Measurements from ENCODE around the gene UCKL1. TPM values are rescaled to one million over a fixed set of nuclear protein-coding genes. Genes with fewer than 3 reads are reported as not detected.
A peak's percentile ranks its signal among the peaks of the same experiment; 100 is the strongest.
"Not testable (repeated sequence)": the region's sequence is repeated elsewhere in the genome, so short reads cannot be mapped to it uniquely, and the experiment has no call there.

Gene UCKL1
- total RNA-seq, 1 donor from 2014 or later, result 48.7 TPM

DNA sequence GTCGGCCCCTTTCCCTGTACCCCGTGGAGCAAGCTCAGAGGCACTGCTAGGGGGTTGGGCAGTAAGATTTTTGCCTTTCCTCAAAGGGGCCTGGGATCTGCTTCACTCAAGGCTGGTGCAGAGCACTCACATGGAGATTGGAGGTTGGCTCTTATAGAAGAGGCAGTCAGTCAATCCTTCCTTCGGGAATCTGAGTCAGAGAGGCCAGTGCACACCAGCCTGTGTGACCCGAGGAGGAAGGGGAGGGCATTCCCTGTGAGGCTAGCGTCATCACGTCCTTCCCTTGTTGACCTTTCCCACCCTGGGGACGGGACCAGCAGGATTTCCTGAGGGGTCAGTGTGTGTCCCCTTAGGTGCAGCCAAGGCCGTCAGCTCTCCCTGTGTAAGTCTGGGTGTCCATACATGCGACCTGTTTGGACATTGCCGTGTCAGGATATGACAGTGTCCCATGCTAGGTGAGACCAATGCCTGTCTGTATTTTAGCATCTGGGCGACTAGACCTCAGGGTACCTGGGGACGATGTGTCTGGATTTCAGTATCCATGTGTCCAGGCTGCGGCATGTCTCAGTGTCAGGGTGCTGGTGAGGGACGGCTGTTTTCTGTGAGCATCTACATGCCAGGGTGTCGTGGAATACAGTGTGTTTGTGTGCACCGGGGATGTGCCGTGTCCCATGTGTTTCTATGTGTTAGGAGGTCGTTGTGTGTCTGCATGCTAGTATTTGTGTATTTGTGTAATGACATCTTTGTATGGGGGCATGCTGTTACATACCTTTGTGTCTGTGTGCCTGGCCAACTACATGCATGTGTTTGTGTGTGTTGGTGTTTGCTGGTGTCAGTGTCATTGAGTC lies 16.3 kb upstream of the UCKL1 start:
- DNase-seq, result no peak

DNA sequence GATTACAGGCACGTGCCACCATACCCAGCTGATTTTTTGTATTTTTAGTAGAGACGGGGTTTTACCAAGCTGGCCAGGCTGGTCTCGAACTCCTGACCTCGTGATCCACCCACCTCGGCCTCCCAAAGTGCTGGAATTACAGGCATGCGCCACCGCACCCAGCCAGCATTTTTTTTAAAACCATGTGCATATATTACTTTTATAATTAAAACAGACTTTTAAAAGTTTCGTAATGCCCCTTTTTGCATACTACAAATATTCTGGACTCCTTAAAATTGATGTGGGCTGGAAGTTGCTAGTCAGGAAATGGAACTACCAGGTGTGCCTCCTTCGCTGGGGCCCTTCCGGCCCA lies 15.7 kb upstream of the UCKL1 start:
- not testable (repeated sequence) for DNase-seq

DNA sequence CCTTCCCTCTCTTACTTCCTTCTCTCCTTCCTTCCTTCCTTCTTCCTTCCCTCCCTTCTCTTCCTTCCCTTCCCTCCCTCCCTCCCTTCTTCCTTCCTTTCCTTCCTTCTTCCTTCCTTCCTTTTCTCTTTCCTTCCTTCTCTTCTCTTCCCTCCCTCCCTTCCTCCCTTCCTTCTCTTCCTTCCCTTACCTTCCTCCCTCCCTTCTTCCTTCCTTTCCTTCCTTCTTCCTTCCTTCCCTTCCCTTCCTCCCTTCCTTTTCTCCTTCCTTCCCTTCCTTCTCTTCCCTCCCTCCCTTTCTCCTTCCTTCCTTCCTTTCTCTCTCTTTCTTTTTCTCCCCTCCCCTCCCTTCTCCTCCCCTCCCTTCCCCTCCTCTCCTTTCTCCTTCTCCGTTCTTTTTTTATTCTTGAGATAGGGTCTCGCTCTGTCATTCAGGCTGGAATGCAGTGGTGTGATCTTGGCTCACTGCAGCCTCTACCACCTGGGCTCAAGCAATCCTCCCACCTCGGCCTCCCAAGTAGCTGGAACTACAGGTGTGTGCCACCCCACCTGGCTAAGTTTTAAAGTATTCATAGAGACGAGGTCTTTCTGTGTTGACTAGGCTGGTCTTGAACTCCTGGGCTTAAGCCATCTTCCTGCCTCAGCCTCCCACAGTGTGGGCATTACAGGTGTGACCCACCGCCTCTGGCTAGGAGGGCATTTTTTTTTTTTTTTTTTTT lies 14.7 kb upstream of the UCKL1 start:
- DNase-seq, result no peak

DNA sequence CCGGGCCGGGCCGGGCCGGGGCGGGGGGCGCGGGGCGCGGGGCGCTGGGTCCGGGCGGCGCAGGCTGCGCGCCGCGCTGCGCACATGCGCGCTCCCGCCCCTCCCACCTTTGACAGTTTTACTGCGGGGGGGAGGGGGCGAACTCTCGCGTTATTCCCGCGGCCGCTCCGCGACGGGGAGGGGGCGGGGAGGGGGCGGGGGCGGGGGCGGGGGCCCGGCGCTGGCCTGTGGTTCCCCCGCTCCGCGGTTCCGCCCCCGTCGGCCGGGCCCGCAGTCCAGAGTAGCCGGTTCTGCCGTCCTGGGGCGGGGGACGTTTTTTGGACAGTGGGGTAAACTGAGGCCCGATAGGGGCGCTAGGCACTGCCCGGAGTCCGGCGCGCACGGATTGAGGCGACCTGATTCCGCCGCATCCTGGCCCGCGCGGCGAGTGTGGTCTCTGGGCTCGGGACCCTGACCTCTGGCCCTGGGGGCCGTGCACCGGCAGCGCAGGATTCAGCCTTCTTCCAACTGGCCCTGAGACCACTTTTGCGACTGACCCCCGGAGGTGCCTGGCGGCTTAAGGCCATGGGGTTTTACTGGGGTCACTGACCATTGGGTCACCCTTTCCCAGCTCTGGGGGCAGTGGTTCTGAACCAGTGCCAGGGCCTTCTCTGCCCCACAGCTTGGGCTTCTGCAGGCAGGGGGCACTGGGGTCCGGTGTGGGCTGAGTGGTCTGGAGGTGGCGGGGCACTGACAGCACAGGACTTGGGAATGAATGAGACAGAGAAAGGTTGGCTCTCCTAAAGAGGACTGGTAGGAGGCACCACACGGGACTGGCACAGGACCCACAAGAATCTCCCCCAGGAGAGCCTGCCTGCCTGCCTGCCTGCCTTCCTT lies 13.9 kb upstream of the UCKL1 start, which contains the start of gene ZNF512B:
Gene ZNF512B (minus strand): TSS at position 93 of the 876 bp plus-strand sequence. CDS start 1,980 bp downstream, outside the sequence.
- DNase-seq, result peak; percentile 86

DNA sequence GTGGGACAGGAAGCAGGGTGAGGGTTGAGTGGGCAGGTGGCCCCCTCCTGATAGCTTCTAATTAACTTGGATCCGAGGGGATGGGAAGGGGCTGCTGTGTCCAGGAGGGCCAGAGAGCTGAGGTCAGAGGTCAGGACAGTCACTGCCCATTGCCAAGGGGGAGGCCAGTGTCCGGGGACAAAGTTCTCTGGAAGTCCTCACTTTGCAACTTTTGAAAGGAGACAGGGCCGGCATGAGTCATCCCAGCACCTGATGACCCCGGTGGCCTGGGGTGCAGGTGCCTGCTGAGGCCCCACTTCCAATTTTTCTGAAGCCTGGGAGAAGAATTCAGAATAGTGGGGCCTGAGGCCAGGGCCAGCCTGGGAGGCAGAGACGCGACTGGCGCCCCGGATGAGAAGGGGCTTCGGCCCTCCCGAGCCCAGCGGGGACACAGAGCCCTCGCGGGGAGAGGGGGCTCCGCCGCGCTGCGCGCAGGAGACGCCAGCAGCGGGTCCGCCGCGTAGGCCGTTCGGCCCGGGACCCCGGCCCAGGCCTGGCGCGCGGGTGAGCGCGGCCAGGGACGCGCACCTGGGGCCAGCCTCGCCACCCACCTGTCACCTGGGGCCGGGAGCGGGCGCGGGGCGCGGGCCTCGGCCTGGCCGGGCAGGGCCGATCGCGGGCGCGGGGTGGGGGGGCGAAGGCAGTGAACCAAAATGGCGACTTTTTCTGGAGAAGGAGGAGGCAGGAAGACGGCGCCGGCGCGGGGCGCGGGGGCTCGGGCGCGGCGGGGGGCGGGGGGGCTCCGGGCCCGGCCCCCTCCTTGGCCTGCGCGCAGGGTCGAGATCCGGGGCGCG lies 12.9 kb upstream of the UCKL1 start:
- DNase-seq, result peak; percentile 40

DNA sequence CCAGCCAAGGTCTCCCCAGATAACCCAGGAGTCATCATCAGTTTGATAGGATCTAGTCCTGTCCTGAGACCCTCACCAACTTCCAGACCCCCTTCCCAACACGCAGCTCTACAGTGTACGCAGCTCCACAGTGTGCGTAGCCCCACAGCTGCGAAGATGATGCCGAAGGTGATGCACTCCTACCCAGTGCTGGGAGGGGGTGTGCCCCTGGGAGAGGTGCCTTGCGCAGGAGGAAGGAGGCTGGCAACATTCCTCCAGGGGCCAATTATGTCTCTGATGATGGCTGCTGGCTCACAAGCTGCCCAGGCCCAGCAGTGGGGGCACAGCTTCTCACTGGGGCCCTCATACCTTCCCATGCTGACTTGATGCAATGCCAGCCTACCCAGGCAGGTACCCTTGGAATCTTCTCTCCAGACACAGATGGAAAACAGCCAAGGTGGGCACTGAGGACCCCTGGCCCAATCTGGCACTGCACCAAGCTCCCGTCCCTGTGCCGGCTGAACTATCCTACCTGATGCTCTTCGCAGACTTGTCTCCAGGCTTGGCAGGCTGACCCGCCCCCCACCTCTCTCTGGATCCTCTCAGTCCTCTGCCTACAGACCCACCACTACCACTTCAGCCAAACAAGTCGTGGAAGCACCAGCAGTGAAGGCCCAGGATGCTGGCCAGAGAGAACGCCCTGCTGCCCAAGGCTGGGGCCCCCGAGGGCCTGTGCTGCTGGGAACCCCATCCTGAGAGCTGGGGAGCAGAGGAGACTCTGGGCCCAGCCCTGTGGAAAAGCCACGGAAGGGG lies 12.1 kb upstream of the UCKL1 start:
- DNase-seq, result no peak

DNA sequence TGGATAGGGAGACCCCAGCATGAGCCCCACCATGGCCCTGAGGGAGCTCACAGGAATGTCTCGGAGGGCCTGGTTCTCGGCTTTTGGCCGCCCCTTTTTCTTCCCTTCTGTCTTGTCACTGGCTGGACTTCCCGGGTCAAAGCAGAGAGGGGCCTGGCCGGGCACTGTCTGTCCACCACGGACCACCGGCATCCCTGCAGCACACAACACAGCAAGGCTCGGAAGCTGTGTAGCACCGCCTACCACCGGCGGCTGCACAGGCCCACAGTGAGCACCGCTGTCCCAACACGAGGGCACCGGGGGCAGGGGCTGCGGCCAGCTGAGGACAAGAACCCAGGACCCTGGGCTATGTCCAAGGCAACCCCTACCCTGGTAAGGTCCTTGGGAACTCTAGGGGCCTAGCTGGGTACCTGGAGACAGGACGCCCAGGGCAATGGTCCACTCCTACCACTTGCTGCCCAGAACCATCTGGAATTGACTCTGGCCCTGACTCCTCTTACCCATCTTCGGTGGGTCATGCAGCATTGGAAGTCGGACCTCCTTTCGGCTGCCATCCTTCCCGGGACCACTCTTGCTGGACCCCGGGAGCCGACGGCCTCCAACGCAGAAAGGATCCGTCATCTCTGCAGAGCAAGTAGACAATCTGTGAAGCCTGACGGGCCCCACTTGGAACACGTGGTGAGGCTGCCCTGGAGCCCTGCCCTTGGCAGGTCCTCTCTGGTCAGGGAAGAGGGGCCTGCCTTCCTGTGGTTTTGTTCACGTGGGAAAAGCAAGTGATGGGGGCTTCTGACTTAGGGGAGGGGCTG lies 11.3 kb upstream of the UCKL1 start:
- DNase-seq, result no peak

DNA sequence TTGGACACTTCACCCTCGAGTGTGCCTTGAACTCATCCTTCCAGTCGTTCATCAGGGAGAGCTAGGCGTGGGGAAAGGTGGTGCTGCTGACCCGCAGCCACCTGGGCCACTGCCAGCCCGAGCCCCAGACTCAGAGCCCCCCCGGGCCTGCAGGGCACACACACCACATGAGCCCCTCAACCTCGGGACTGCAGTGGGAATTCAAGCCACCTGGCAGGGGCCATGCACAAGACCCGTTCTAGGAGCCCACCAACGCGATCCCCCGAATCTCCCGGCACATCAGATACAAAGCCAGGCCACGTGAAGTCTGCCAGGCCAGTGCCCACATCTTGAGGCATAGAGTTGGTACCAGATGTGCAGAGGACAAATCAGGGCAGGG lies 10.7 kb upstream of the UCKL1 start:
- no peak for DNase-seq

DNA sequence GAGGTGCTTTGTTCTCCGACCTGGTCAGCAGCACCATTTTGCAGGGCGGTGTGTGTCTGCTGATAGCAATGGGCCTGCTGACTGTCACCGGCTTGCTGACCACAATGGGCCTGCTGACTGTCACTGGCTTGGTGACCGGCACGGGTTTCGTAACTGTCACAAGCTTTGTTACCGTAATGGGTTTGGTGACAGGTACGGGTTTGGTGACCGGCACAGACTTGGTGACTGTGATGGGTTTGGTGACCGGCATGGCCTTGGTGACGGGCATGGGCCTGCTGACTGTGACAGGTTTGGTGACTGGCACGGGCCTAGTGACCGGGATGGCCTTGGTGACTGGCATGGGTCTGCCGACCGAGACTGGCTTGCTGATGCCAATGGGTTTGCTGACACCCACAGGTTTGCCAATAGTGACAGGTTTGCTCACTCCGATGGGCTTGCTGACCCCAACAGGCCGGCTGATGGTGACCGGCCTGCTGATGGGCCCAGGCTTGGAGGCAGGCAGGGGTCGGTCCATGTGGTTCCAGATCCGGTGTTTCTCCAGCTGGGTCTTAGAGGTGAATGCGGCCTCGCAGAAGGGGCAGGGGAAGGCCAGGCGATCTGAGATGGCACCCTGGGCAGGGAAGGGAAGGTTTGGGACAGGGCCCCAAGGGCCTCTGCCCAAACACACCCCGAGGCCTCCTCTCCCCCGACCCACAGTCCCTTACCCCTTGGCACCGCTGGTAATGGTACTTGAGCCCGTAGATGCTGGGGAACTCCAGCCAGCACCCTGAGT lies 10.1 kb upstream of the UCKL1 start:
- DNase-seq, result no peak

DNA sequence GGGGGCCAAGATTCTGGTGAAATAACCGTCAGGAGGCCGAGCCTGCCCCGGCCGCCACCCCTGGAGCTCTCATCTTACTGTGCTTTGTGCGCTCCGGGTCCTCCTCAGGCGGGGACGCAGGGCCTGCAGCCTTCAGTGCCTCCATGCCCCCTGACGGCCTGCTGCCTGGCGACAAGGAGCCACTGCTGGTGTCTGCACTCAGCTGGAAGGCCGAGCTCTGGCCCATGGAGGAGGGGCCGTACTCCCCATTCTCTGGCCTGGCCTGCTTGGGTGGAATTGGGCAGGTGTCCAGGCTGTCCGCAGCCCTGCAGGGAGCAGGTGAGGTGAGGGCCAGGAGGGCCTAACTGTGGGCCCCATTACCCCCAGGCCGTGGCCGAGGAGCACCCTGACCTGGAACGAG lies 8.2 kb upstream of the UCKL1 start:
- no peak for DNase-seq

DNA sequence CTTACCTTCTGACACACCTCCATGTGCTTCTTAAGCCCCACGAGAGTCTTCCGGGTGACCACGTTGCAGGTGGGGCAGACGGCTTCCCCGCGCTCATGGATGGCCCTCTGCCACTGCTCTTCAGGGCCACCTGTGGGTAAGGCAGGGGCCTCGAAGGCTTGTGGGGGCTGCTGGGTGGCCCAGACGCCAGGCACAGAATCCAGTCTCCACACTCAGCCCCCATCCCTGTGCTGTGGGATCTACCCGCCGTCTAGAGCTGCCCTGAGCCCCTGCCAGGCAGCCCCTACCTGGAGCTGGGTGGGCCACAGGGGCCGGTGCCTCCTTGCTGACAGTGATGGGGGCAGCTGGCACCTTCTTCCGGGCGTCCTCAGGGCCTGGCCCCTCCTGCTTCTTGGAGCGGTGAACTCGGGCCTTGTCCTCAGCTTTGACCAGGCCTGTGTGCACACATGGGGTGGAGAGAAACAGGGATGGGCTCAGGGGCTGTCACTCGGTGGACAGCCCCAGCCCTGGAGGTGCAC lies 7.6 kb upstream of the UCKL1 start:
- no peak for DNase-seq

DNA sequence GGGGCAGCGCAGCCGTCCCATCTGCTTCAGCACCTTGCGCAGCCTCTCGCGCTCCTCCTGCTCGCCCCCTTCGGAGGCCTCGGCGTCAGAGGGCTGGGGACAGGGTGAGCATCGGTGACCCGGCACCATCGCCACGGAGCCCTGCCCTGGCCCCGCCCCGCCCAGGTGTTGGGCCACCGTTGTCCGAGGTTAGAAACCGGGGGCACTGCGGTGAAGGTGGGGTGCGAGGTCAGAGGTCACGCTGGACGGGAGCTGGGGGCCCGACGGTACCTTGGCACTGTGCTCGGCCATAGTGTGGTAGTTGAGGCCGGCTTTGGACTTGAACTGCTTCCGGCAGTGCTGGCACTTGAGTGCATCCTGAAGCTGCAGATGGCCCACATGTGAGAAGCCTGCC lies 7.1 kb upstream of the UCKL1 start:
- no peak for DNase-seq

DNA sequence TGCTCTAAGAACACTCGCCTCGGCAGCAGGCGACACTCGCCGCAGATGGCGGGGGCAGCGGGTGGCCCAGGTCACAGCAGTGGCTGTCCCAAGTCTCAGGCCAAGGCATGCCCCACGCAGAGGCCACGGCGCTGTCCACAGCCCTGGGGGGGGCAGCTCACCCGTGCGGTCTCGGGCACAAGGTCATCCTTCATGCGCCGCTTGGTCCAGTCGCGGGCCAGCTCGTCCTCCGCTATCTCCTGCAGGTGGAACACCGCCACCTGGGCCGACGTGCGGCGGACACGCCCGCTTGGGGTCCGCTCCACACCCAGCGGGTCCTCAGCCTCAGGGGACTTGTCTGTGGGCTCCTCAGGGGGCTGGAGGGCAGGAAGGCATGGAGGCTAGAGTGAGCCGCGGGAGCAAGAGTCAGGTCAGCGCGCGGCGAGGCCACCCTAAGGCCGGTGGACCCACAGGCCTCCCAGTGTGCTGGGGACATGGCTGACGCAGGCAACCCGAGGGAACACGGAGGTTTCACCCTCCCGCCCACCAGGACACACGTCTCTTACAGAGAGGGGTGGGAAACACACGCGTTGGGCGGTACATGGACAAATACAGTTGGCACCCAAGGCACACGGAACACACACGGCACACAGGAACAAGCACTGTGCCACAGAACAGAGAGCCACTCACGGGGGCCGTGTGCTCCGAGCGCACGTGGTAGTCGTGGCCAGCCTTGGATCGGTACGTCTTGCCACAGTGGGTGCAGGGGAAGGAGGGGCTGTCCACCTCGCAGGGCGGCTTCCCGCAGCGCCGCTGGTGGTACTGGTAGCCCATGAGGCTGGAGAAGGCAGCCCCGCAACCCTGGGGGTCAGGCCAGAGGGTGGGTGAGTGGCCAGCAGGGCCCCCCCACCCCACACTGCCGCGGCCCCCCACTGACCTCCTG lies 6.5 kb upstream of the UCKL1 start:
- no peak for DNase-seq

DNA sequence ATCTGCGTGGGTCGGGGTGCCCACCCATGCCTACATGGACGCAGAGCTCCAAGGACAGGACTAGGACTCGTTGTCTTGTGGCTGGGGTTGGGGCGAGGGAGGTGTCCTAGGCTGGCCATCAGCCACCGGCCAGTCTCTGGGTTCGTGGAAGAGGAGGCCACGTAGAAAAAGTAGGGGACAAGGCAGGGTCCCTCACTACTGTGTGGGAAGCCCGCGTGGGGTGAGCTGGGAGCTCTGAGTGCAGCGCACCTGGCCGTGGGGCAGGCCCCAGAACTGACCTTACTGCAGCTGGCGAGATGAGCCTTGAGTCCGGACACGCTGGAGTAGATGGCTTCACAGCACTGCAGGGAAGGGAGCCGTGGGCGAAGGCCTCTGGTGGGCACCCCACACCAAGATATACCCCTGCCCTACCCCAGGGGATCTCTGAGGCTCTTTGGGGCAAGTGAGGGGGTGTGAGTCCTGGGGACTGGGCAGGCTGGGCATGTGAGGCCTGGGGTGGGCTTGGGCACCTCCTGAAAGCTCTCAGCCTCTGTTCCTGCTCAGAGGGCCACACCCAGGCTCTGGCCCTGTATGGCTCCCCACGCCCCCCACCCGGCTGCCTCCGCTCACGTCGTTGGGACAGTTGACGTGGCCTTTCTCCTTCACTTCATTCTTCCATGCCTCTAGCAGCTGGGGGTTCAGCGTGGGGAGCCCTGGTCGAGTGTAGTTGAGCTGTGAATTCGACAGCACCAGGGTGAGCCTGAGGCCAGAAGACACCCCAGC lies 5.6 kb upstream of the UCKL1 start:
- no peak for DNase-seq

DNA sequence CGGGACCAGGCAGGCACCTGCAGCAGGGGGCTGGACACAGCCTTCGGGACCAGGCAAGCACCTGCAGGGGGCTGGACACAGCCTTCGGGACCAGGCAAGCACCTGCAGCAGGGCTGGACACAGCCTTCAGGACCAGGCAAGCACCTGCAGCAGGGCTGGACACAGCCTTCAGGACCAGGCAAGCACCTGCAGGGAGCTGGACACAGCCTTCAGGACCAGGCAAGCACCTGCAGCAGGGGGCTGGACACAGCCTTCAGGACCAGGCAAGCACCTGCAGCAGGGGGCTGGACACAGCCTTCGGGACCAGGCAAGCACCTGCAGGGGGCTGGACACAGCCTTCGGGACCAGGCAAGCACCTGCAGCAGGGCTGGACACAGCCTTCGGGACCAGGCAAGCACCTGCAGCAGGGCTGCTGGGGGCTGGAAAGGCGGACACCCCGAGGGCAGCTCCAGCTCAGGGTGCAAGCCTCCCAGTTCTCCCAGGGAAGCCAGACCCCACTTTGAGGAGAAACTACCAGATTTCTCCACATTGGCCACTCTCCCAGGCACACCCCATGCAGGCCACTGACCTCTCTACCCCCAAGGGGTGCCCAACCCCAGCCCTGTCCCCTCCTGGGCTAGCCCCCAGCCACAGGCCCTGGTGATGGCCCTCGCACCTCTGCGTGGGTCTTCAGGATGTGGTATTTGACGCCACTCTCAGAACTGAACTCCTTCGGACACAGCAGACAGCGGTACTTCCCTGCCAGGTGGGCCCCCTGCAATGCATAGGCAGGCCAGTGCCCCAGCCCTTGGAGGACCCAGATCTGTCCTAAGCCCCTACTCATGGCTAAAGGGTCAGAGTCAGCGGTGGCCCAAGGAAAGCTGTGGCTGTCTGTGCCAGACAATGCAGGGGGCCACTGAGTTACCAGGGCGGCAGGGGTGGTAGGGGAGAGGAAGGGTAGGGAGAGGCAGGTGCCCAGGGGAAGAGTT lies 4.7 kb upstream of the UCKL1 start:
- DNase-seq, result not testable (repeated sequence)

DNA sequence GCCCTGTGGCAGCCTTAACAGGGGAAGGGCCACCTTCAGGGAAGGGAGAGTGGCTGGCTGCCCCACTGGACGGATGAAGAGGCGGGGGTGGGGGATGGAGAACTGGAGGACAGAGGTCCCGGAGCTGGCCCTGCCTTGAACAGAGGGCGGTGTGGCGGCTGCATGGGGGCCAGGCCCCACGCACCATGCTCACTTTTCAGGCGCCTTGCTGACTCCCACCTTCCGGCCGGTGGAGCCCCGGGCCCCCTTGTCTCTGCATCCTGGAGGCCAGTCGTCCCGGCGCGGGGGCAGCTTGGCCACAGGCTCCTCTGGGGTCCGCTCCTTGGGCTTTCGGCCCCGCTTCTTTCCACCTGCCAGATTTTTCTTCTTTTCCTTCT lies 3.5 kb upstream of the UCKL1 start:
- no peak for DNase-seq

Data from tongue (tissue), 2 donors.